KMS-11 (cell line): ENCODE data around the gene OGFOD3.
A peak's percentile ranks its signal among the peaks of the same experiment; 100 is the strongest.

ENCODE experiments used
- H2AFZ ChIP-seq: fragments of 200-600 bp; sonication (generic); 2 replicates; pipeline ENCODE4 v1.6.1; 2016; ENCODE audit warnings: antibody characterized with exemption, mixed run types, low read depth
- H3K27ac ChIP-seq: fragments of 200-600 bp; sonication (generic); 2 replicates; pipeline ENCODE4 v1.6.1; 2016; ENCODE audit warnings: mild to moderate bottlenecking, mixed run types
- H3K27me3 ChIP-seq: fragments of 200-600 bp; sonication (generic); 2 replicates; pipeline ENCODE4 v1.6.1; 2017; ENCODE audit warnings: mild to moderate bottlenecking, low read depth, mixed run types, moderate library complexity; ENCODE audit not compliant: insufficient read depth
- H3K36me3 ChIP-seq: fragments of 200-600 bp; sonication (generic); 2 replicates; pipeline ENCODE4 v1.6.1; 2017; ENCODE audit warnings: mild to moderate bottlenecking, mixed run types; ENCODE audit not compliant: insufficient read depth
- H3K4me1 ChIP-seq: fragments of 200-600 bp; sonication (generic); 2 replicates; pipeline ENCODE4 v1.6.1; 2016; ENCODE audit warnings: mild to moderate bottlenecking, low read depth, mixed run types; ENCODE audit not compliant: poor library complexity, severe bottlenecking
- H3K4me2 ChIP-seq: fragments of 200-600 bp; sonication (generic); 2 replicates; pipeline ENCODE4 v1.7.0; 2016; ENCODE audit warnings: mild to moderate bottlenecking, mixed run types
- H3K4me3 ChIP-seq: fragments of 200-600 bp; sonication (generic); IDR thresholded peaks from 2 replicates; pipeline ENCODE4 v1.6.1; 2017; ENCODE audit warnings: low read depth, low read length, mixed read lengths; ENCODE audit not compliant: insufficient read depth
- H3K79me2 ChIP-seq: fragments of 200-600 bp; sonication (generic); 2 replicates; pipeline ENCODE4 v1.6.1; 2016; ENCODE audit warnings: low read depth, mixed run types; ENCODE audit not compliant: insufficient read depth
- H3K9ac ChIP-seq: fragments of 200-600 bp; sonication (generic); 2 replicates; pipeline ENCODE4 v1.6.1; 2016; ENCODE audit warnings: mild to moderate bottlenecking, mixed run types
- H4K20me1 ChIP-seq: fragments of 200-600 bp; sonication (generic); 2 replicates; pipeline ENCODE4 v1.6.1; 2016; ENCODE audit warnings: mild to moderate bottlenecking, mixed run types; ENCODE audit not compliant: insufficient read depth
- TF ChIP-seq, protein P1 (sequence below): fragments of 200-600 bp; sonication (generic); conservative IDR thresholded peaks from 2 replicates; pipeline ENCODE4 v1.6.1; 2017; ENCODE audit warnings: low read depth, mild to moderate bottlenecking, antibody characterized with exemption, low read length, moderate library complexity, mixed read lengths

The OGFOD3 gene

DNA sequence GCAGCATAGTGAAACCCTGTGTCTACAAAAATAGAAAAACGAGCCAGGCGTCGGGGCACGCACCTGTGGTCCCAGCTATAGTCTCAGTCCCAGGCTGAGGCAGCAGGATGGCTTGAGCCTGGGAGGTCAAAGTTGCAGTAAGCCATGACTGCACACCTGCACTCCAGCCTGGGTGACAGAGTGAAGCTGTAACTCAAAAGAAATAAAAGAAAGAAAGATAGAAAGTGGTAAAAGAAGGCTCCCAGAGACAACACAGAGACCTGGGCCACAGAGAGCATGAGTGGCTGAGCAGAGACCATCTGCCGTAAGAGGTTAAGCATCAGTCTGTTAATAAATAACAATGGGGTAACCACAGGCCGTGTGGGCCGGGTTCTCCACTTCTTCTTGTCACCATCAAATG, 15.5 kb downstream of the OGFOD3 start:
- Histone ChIP-seq H3K4me1 (peaks cover 72% of the 10 kb centered on the region), H4K20me1 (no peaks in the 10 kb centered on the region), H3K27me3 (no peaks in the 10 kb centered on the region), H3K4me2 (peak overlapping the region; percentile 84), H3K9ac (peak overlapping the region; percentile 7; the same call in 1 of the 2 replicates), H3K36me3 (no peaks in the 10 kb centered on the region), H3K4me3 (no peak overlapping the region), H3K27ac (peak overlapping the region; percentile 84), H2AFZ (no peak overlapping the region), H3K79me2 (no peaks in the 10 kb centered on the region)
- TF ChIP-seq, protein P1, sequence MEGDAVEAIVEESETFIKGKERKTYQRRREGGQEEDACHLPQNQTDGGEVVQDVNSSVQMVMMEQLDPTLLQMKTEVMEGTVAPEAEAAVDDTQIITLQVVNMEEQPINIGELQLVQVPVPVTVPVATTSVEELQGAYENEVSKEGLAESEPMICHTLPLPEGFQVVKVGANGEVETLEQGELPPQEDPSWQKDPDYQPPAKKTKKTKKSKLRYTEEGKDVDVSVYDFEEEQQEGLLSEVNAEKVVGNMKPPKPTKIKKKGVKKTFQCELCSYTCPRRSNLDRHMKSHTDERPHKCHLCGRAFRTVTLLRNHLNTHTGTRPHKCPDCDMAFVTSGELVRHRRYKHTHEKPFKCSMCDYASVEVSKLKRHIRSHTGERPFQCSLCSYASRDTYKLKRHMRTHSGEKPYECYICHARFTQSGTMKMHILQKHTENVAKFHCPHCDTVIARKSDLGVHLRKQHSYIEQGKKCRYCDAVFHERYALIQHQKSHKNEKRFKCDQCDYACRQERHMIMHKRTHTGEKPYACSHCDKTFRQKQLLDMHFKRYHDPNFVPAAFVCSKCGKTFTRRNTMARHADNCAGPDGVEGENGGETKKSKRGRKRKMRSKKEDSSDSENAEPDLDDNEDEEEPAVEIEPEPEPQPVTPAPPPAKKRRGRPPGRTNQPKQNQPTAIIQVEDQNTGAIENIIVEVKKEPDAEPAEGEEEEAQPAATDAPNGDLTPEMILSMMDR = no peak

DNA sequence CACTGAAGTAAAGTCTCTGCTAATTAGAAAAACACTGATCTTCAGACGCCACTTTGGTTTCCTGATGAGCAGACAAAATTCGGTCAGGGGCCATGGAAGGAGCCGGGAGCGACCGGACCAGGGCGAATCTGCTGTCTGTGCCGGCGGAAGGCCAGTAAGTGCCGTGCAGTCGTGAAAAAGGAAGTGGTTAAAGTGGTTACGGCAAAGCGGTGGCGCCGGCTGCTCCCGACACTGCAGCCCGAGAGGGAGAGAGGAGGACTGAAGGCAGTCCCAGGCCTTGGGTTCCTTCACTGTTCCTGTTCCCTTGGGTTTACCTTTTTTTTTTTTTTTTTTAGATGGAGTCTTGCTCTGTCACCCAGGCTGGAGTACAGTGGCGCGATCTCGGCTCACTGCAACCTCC, 17.6 kb downstream of the OGFOD3 start:
- Histone ChIP-seq H3K4me3 (no peak overlapping the region), H4K20me1 (no peaks in the 10 kb centered on the region), H3K9ac (peak overlapping the region; percentile 50; the same call in 1 of the 2 replicates), H2AFZ (peak overlapping the region; percentile 45; the same call in 1 of the 2 replicates), H3K4me2 (peak overlapping the region; percentile 84), H3K27me3 (no peaks in the 10 kb centered on the region), H3K4me1 (peaks cover 69% of the 10 kb centered on the region), H3K27ac (peak overlapping the region; percentile 84), H3K79me2 (no peaks in the 10 kb centered on the region), H3K36me3 (no peaks in the 10 kb centered on the region)
- TF ChIP-seq, protein P1 = no peak

DNA sequence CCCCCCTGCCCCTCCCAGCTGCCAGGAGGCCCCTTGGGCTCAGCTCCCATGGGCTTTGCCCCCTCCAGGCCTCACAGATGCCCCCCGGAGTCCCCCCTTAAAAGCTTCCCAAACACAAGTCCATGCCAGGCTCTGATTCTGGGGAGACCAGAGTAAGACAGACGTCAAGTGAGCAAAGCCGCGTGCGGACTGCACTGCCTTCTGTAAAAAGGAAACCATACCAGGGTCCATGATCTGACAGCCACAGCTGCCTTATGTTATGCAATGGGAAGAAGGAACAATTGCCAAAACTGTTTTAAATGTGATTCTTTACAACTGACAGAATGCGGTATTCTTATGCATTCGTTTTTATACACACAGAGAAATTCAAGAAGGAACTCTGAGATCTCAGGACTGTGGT, 18.2 kb downstream of the OGFOD3 start:
- H3K4me3 ChIP-seq = no peak overlapping the region
- peak overlapping the region; percentile 84 for H3K4me2 ChIP-seq
- H4K20me1 ChIP-seq = no peaks in the 10 kb centered on the region
- H3K9ac ChIP-seq = no peak overlapping the region
- no peaks in the 10 kb centered on the region for H3K36me3 ChIP-seq
- H3K4me1 ChIP-seq = peaks cover 63% of the 10 kb centered on the region
- TF ChIP-seq, protein P1 = no peak
- H3K79me2 ChIP-seq = no peaks in the 10 kb centered on the region
- H3K27me3 ChIP-seq = no peaks in the 10 kb centered on the region
- H2AFZ ChIP-seq = no peak overlapping the region
- H3K27ac ChIP-seq = peak overlapping the region; percentile 84

DNA sequence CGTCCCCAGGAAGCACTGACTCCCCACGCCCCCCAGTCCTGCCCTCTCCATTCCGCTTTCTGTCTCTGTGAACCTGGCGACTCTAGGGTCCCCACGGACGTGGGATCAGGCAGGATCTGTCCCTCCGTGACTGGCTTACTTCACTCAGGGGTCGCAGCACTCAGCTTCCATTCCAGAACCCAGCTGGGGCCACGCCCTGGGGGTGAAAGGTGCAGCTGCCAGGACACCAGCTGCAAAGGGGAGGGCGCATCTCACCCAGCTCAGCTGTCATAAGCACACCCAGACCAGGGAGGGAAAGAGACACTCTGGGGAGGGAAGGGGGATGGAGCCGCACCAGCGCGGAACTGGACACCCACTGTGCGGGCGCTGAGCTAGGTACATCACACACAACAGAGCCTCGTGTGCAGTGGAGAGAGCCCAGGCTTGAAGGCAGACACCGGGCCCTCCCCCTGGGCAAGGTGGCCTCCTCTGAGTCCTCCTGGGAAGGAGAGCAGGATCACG, 18.7 kb downstream of the OGFOD3 start:
- no peaks in the 10 kb centered on the region for H3K36me3 ChIP-seq
- H2AFZ ChIP-seq = no peak overlapping the region
- H3K27ac ChIP-seq = peak overlapping the region; percentile 84
- H3K4me1 ChIP-seq = peaks cover 57% of the 10 kb centered on the region
- no peaks in the 10 kb centered on the region for H4K20me1 ChIP-seq
- H3K27me3 ChIP-seq = no peaks in the 10 kb centered on the region
- TF ChIP-seq, protein P1 = no peak
- H3K4me3 ChIP-seq = no peak overlapping the region
- no peak overlapping the region for H3K9ac ChIP-seq
- peak overlapping the region; percentile 84 for H3K4me2 ChIP-seq
- H3K79me2 ChIP-seq = no peaks in the 10 kb centered on the region
